Embryonic facial prominence (tissue), 1 donor: ENCODE measurements around the gene CTH.
"Not testable (repeated sequence)": the region's sequence is repeated elsewhere in the genome, so short reads cannot be mapped to it uniquely, and the experiment has no call there.

ENCODE experiments used
- DNase-seq: peaks from one replicate; pipeline ENCODE4 v3.0.0-alpha.2; 2016; ENCODE audit errors: extremely low spot score

CTH gene

DNA sequence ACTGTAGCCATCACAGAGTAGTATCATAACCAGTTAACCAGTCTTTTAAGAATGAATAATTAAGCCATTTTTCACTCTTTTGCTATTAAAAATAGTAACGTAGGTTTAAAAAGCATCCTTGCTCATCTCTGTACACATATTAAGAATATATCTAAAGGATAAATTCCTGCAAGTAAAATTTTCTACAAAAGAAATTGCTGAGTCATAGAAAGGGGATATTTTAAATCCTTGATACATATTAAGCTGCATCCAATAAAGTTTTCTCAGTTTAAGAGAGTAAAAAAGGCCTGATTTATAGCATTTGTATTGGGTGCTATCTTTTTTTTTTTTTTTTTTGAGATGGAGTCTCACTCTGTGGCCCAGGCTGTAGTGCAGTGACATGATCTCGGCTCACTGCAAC, 1.9 kb upstream of the CTH start:
- DNase-seq = no peak

DNA sequence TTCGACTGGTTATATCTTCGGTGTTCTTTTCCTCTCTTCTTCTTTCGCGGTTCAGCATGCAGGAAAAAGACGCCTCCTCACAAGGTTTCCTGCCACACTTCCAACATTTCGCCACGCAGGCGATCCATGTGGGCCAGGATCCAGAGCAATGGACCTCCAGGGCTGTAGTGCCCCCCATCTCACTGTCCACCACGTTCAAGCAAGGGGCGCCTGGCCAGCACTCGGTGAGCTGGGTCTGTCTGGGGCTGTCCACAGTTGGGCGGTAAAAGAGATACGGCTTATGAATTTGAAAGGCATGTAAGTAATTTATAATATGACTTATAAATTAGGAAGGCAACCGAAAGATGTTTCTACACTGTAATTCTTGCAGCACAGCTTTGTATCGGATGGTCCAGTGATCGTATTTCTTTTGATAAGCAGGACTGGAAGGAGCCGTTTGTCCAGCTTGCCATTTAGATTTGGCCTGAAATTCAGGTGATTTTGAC, 334 bp downstream of the CTH start:
- DNase-seq = no peak

DNA sequence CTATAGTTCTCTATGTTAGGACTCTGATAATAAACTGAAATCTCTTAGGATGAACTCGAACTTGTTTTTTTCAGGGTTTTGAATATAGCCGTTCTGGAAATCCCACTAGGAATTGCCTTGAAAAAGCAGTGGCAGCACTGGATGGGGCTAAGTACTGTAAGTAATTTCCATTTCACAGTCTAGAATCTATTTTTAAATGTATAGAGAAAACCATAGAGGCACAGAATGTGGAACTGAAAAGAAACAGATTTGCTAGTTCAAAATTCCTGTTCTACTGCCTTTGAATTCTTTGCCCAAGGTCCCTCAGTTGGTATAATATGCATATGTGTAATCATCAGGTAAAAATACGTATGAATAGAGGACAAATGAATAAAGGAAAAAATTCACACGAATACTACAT, 4.8 kb downstream of the CTH start:
- DNase-seq = no peak

GRCh38 chr1:70418973-70419734, 8.1 kb downstream of the CTH start:
- not testable (repeated sequence) for DNase-seq

- no peak for DNase-seq
Measured at GRCh38 chr1:70420320-70420719, 9.3 kb downstream of the CTH start.

- DNase-seq = no peak
Measured at GRCh38 chr1:70426154-70427131, 15.4 kb downstream of the CTH start.

DNA sequence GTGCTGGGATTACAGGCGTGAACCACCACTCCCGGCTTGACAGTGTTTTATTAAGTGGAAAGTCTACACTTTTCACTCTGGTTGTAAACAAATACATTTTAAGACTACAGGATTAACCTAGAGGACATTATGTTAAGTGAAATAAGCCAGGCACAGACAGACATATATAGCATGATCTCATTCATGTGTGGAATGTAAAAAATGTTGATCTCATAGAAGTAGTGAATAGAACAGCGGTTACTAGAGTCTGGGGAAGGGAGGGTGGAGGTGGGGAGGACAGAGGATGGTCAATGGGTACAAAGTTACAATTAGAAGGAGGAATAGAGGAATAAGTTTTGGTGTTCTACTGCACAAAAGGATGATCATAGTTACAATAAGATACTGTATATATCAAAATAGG, 16.9 kb downstream of the CTH start:
- no peak for DNase-seq

GRCh38 chr1:70429219-70429618, 18.2 kb downstream of the CTH start:
- no peak for DNase-seq

DNA sequence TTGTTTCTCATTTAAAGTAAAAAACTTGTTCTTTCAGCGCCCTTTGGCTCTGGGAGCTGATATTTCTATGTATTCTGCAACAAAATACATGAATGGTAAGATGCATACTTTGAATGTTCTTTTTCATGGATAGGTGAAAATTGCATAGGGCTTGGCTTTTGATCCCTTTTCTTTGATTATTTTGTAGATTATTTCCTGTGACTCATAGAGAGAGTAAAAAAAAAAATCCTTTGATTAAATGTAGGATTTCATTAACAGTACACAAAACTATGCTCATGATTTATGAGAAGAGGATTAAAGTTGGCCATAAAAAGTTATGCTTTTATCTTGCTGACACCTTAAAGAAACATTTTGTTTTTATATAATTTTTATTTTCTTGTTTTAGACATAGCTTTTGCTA, 18.7 kb downstream of the CTH start:
- DNase-seq = no peak

DNA sequence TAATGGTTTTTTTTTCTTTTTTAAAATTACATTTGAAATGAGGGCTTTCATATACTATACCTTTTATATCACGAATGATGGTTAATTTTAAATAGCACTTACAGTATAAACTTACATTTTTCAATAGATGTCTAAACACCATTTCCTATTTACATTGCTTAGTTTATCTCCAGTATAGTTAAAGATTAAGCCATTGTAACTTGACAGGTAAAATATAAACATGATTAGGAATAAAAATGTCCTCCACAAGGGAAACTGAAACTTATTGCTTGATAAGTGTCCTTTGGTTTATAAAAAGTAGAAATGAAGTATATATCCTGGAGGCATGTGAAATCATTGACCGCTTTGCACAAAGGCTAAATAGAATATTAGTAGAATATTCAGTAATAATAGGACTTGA, 20.2 kb downstream of the CTH start:
- DNase-seq = no peak

DNA sequence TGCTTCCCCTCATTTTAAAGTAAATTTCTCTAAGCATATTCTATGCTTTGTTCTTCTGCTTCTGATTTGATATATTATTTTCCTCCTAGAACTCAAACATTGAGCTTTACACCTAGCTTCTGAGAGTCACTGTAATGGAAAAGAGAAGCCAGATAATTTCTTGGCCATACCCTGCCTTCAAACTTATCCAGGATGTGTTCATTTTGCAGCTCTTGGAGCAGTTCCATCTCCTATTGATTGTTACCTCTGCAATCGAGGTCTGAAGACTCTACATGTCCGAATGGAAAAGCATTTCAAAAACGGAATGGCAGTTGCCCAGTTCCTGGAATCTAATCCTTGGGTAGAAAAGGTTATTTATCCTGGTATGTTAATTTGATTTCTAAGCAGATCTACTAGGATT, 20.8 kb downstream of the CTH start:
- no peak for DNase-seq

GRCh38 chr1:70434253-70434859, 23.3 kb downstream of the CTH start:
- no peak for DNase-seq

DNA sequence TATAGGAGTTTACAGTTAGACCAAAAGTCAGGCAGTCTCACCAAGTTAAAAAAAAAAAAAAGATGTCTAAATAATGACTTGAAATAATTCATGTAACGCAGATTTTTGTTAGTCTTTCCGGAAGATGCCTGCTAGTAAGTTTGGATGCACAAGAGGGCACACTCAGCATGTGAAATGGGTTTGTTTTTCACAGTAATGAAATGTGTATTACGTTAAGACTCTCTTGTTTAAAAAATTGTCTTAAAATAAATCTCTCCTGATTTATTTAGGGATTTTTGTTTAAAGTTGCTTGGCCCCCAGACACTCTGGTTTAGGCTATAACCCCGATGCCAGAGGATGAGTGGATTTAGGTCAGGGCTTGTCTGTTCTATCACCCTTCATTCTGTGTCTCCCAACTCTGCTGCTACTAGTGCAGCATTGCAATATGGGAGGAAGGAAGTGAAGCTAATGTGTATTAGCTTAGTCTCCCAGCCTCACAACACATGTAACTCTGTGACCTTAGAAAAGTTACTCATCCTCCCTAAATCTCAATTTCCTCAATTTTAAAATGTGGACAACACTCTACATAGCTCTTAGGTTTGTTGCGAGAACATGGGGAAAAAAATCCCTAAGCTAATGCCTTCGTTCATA, 25.7 kb downstream of the CTH start:
- no peak for DNase-seq

DNA sequence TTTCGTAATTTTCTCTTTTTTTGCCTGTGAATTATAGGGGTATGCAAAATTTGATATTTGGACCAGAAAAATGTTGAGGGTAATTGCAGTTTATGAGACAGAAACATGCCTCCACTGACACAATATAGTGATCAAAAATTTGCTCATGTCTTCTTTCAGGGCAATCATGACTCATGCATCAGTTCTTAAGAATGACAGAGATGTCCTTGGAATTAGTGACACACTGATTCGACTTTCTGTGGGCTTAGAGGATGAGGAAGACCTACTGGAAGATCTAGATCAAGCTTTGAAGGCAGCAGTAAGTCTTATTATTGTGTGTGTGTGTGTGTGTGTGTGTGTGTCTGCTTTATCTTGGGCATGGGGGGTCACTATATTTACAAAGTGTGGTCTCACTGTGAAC, 27.5 kb downstream of the CTH start:
- no peak for DNase-seq

DNA sequence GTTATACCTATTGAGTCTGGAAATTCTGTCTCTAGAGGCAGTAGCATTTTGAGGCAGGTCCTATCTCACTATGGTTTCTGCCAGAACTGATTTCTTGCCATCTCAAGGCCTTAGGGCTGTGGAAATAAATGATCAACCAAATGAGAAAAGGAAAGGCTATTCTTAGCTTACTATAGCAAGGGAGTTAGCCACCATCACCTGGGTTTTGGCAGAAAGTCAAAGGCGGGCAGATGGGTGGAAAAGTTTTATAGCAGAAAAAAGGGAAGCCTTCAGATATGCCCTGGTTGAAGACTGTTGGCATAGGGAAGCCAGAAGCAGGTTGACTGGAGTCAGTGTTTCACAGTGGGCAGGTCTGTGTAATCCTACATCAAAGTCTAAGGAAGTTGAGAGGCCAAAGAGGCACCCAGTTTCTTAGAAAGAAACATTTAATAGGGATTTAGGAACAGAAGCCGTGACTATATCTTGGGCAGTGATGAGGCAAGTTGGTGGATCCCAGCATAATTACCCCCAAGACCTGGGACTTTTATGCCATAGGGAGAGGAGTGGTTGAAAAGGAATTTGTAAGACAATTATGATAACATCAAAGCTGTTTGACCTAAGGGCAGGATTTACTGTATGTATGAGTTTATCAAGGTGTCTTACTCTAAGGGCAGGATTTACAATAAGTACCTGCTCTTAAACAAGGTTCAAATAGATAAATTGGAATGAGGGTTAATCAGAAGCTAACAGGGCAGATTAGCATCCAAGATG, 29.7 kb downstream of the CTH start:
- no peak for DNase-seq

DNA sequence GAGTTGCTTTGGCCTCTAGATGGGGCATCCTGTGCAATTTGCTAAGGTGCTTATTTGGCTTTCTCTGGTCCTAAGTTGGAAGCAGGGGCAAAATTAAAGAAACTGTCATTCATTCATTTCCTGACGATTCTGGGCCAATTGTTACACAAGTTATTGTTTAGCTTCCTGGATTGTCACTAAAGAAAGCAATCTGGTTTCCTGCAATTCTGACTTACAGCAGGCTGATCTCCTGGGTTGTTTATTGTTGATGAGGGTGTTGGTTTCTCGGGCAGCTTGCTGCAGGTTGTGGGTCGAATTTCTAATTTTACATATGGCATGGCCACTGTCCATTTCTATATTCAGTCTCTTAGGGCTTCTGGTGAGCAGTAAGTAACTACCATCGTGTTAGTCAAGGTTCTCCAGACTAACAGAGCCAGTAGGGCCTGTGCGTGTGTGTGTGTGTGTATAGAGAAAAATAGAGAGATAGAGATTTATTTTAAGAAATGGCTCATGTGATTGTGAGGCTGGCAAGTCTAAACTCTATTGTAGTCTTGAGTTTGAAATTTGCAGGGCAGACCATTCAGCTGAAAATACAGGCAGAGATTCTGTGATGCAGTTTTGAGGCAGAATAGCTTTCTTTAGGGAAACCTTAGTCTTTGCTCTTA, 30.4 kb downstream of the CTH start:
- DNase-seq = no peak

- DNase-seq = no peak
Measured at GRCh38 chr1:70442490-70442889, 31.4 kb downstream of the CTH start.

DNA sequence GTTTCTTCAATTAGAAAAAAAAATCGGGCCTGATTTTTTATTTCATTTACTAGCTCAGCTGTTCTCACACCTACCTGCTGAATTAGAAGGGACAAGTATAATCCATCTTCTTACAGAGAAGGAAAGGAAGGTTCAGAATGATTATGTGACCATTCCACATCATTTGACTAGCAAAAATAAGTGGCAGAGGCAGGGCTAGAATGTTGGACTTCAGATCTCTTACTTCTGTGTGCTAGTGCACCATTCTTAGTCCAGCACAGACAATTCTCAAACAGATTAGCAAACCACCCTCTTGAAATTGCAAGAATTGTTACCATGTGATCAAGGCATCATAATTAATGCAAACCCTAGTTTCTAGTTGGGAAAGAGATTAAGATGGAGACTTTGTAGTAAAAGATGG, 32.7 kb downstream of the CTH start:
- no peak for DNase-seq

DNA sequence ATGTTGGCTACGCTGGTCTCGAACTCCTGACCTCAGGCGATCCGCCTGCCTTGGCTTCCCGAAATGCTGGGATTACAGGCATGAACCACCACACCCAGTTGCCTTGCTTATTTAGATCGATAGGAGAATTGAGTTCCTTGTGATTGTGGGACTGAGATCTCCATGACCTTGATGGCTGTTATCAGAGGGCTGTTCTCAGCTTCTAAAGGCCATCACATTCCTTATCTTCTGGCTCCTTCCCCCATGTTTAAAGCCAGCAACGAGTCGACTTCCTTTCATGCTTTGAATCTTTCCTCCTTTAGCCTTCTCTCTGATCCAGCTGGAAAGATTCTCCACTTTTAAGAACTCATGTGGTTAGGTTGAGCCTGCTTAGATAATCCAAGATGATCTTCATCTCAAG, 38.0 kb downstream of the CTH start:
- no peak for DNase-seq

DNA sequence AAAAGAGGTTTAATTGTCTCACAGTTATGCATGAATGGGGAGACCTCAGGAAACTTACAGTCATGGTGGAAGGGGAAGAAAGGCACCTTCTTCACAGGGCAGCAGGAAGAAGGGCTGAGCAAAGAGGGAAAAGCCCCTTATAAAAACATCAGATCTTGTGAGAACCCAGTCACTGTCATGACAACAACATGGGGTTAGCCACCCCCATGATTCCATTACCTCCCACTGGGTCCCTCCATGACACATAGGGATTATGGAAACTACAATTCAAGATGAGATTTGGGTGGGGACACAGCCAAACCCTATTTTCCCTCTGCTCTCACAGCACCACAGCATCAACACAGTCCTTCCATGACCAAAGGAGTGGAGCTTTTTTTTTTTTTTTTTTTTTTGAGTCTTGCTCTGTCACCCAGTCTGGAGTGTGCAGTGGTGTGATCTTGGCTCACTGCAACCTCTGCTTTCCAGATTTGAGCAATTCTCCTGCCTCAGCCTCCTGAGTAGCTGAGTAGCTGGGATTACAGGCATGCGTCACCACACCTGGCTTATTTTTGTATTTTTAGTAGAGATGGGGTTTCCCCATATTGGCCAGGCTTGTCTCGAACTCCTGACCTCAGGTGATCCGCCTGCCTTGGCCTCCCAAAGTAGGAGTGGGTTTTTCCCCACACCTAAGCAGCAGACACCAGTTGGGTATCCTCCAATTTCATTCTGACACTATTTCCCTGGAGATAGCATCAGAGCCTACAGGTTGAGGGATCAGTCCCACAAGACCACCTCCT, 41.3 kb downstream of the CTH start:
- not testable (repeated sequence) for DNase-seq
